ENCODE results near the gene NCEH1. TPM values are rescaled to one million over a fixed set of nuclear protein-coding genes. Genes with fewer than 3 reads are reported as not detected.

Gene NCEH1
- total RNA-seq, 1 donor from 2014 or later: 4.5 TPM

DNA sequence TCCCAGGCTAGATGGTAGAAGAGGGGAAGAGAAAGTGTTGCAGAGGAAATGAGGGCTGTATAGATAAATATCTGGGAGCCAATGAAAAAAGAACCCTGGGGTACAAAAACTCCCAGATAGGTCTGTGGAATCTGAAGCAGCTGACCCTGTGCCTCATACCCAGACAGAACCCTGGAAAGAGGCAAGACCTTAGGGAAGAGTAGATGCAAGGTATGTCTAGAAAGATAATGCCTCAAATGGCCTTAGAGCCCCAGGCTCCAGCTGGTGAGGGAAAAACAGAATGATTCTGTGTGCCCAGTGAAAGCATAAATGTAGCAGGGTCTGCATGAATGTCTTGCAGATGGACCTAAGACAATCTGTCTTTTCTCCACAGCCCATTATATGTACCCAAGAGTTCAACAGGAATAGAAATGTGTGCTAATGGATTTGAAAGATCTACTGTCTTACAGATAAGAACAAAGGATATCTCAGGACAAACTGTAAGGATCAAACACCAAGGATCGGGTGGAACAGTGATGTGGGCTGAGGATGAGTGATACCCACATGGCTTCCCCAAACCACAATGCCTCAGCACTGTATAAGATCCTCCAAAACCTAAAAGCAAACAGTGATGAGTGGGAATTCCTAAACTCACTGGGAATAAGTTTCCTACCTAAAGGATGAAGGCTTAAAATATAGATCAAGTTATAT is 58.8 kb downstream of the NCEH1 start:
- DNase-seq: no peak
- ChIA-PET POLR2A (no interaction called here), CTCF (no interaction called here)

DNA sequence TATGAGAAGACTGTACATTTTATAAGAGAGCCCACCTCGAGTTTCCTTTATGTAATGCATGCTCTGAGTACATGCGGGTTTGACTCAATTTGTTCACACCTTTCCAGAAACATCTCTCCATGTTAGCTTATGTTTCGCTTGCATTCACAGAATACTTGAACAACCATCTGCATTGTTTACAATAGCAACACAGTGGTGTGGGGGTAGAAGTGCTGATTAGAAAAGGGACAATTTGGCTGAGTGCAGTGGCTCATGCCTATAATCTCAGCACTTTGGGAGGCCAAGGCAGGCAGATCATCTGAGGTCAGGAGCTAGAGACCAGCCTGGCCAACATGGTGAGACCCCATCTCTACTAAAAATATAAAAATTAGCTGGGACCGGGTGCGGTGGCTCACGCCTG is 60.9 kb downstream of the NCEH1 start:
- H3K4me3 Mint-ChIP-seq: no peak overlapping the region
- H3K27me3 Mint-ChIP-seq: no peaks in the 10 kb centered on the region
- POLR2A ChIA-PET: no interaction called here
- H3K27ac Mint-ChIP-seq: no peak overlapping the region
- no peaks in the 10 kb centered on the region for H3K9me3 Mint-ChIP-seq
- DNase-seq (no peak), ATAC-seq (ENCODE audit: low read depth) (no peak)
- TF ChIP-seq, protein P1, sequence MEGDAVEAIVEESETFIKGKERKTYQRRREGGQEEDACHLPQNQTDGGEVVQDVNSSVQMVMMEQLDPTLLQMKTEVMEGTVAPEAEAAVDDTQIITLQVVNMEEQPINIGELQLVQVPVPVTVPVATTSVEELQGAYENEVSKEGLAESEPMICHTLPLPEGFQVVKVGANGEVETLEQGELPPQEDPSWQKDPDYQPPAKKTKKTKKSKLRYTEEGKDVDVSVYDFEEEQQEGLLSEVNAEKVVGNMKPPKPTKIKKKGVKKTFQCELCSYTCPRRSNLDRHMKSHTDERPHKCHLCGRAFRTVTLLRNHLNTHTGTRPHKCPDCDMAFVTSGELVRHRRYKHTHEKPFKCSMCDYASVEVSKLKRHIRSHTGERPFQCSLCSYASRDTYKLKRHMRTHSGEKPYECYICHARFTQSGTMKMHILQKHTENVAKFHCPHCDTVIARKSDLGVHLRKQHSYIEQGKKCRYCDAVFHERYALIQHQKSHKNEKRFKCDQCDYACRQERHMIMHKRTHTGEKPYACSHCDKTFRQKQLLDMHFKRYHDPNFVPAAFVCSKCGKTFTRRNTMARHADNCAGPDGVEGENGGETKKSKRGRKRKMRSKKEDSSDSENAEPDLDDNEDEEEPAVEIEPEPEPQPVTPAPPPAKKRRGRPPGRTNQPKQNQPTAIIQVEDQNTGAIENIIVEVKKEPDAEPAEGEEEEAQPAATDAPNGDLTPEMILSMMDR (IDR thresholded peaks at IDR 0.05): no peak
- no peaks in the 10 kb centered on the region for H3K4me1 Mint-ChIP-seq
- intact Hi-C loops (cut with micrococcal nuclease): no loop called here
- H3K36me3 Mint-ChIP-seq (ENCODE audit: low read depth): peaks cover 8% of the 10 kb centered on the region
- CTCF ChIA-PET: interaction anchor here (0.8 to 2.0 kb wide), 4 partner anchors 19 to 54 kb away, joined by 3 to 5 read pairs (median 4); no protein-coding TSS in a partner anchor

More for the DNA sequence above, 58.8 kb downstream of the NCEH1 start:
- no peaks in the 10 kb centered on the region for H3K9me3 Mint-ChIP-seq
- TF ChIP-seq, protein P1 (IDR thresholded peaks at IDR 0.05): no peak
- H3K36me3 Mint-ChIP-seq (ENCODE audit: low read depth): peaks cover 6% of the 10 kb centered on the region
- H3K4me3 Mint-ChIP-seq: no peak overlapping the region
- no peaks in the 10 kb centered on the region for H3K4me1 Mint-ChIP-seq
- ATAC-seq (ENCODE audit: low read depth): no peak
- no peak overlapping the region for H3K27ac Mint-ChIP-seq
- intact Hi-C loops (cut with micrococcal nuclease): no loop called here
- H3K27me3 Mint-ChIP-seq: no peaks in the 10 kb centered on the region

DNA sequence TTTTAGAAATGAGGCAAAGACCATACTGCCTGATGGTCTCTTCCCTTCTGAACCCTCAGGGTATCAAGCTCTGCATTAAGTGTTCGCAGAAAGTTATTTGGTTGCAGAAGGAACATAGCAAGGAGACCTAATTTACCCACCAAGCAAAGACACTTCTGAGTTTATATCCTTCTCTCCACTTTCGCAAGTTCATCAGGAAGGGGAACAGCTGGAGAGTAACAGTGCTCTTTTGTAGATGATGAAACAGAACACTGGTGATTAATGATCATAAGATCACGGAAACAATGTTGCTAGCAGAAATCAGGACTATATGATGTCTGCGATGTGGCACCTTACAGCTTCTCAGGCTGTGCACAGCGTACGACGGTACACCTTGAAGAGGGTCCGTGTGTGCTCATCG is 62.1 kb downstream of the NCEH1 start:
- Mint-ChIP-seq H3K27me3 (no peaks in the 10 kb centered on the region), H3K4me3 (no peak overlapping the region), H3K9me3 (no peaks in the 10 kb centered on the region), H3K4me1 (no peaks in the 10 kb centered on the region), H3K36me3 (ENCODE audit: low read depth) (peaks cover 14% of the 10 kb centered on the region), H3K27ac (no peak overlapping the region)
- intact Hi-C loops (cut with micrococcal nuclease): no loop called here
- TF ChIP-seq, protein P1 (IDR thresholded peaks at IDR 0.05): no peak
- ATAC-seq (ENCODE audit: low read depth): no peak
- ChIA-PET CTCF (interaction anchor here (1.3 to 2.0 kb wide), 2 partner anchors 20 to 53 kb away, joined by 4 to 5 read pairs; no protein-coding TSS in a partner anchor), POLR2A (no interaction called here)
- no peak for DNase-seq

DNA sequence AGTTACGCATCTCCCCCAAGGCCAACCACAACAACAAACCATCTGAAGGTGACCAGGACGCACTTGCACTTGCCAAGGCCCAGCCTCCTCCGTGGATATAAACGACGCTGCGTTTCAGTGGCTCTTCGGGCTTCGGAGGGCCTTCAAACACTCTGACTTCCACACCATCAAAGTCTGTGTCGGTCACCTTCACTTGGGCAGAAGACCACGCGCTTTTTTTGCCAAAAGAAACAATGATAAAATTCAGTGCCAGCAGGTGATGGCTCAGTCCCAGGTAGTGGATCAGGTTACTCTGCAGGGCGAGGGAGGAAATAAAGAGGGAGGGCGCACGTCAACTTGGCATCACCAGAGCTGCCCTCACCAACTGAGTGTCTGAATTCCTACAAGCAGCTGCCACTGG is 63.0 kb downstream of the NCEH1 start:
- TF ChIP-seq, protein P1 (IDR thresholded peaks at IDR 0.05): no peak
- DNase-seq: no peak
- CTCF ChIA-PET: no interaction called here
- ATAC-seq (ENCODE audit: low read depth): no peak
- Mint-ChIP-seq H3K4me1 (no peaks in the 10 kb centered on the region), H3K27me3 (no peaks in the 10 kb centered on the region), H3K27ac (no peak overlapping the region), H3K36me3 (ENCODE audit: low read depth) (peaks cover 21% of the 10 kb centered on the region), H3K9me3 (no peaks in the 10 kb centered on the region), H3K4me3 (no peak overlapping the region)
- intact Hi-C loops (cut with micrococcal nuclease): no loop called here
- POLR2A ChIA-PET: no interaction called here

DNA sequence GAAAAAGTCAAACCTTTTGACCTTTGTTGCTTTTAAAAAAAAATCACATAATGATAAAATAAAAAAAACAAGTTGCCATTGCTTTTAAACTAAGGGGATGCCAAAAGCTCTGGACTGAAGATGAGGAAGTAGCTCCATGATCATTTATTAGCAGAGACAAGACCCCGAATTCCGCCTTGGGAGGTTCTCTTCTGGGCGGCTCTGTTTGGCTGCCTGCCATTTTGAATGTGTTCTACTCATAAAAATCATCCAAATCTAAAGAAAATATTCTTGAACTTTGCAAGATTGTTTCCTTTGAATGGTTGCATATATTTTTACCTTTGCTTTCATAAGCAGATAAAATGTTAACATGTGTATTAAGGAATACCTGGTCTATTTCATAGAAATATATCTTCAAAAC is 63.8 kb downstream of the NCEH1 start:
- H3K36me3 Mint-ChIP-seq (ENCODE audit: low read depth): peaks cover 23% of the 10 kb centered on the region
- no peak overlapping the region for H3K27ac Mint-ChIP-seq
- no peak for ATAC-seq (ENCODE audit: low read depth)
- TF ChIP-seq, protein P1 (IDR thresholded peaks at IDR 0.05): no peak
- no peak for DNase-seq
- intact Hi-C loops (cut with micrococcal nuclease): no loop called here
- H3K4me3 Mint-ChIP-seq: no peak overlapping the region
- CTCF ChIA-PET: no interaction called here
- POLR2A ChIA-PET: no interaction called here
- no peaks in the 10 kb centered on the region for H3K9me3 Mint-ChIP-seq
- H3K4me1 Mint-ChIP-seq: no peaks in the 10 kb centered on the region
- no peaks in the 10 kb centered on the region for H3K27me3 Mint-ChIP-seq

Data from activated B cell treated with CpG ODN at 0.5 μM for 24 hours (primary cell).